HG03460 (cell line): Measurements from ENCODE around the gene BARX1.
"Not testable (repeated sequence)": the region's sequence is repeated elsewhere in the genome, so short reads cannot be mapped to it uniquely, and the experiment has no call there.

ENCODE experiments used
- ATAC-seq: cut with Tn5 transposase; IDR thresholded peaks from one replicate; pipeline ENCODE4 v1.9.1; 2021; ENCODE audit not compliant: unreplicated experiment

Gene BARX1

GRCh38 chr9:93952784-93953495 is 2.2 kb downstream of the BARX1 start:
- no peak for ATAC-seq

- ATAC-seq = no peak
These were observed 2.9 kb downstream of the BARX1 start for GRCh38 chr9:93952119-93952783.

DNA sequence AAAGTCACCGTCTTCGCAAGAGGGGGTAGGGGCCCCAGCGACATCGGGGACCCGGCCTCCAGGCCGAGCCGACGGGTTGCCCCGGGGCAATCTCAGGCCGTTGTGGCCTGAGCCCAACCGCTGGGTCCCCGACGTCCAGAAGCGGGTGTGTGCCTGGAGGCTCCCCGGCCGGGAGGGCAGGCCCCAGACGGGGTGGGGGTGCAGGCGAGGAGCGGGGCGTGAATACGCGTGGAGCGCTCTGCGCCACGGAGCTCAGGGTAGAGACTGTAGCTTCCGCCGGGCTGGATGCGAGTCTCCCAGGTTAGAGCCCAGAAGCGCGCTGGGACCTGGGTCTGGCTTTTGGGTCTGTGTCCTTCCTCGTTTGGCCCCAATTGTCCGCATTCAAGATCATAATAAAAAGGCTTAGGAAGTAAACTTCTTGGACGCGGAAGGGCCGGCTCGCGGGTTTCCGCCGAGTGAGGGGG is 3.5 kb downstream of the BARX1 start:
- ATAC-seq = no peak

DNA sequence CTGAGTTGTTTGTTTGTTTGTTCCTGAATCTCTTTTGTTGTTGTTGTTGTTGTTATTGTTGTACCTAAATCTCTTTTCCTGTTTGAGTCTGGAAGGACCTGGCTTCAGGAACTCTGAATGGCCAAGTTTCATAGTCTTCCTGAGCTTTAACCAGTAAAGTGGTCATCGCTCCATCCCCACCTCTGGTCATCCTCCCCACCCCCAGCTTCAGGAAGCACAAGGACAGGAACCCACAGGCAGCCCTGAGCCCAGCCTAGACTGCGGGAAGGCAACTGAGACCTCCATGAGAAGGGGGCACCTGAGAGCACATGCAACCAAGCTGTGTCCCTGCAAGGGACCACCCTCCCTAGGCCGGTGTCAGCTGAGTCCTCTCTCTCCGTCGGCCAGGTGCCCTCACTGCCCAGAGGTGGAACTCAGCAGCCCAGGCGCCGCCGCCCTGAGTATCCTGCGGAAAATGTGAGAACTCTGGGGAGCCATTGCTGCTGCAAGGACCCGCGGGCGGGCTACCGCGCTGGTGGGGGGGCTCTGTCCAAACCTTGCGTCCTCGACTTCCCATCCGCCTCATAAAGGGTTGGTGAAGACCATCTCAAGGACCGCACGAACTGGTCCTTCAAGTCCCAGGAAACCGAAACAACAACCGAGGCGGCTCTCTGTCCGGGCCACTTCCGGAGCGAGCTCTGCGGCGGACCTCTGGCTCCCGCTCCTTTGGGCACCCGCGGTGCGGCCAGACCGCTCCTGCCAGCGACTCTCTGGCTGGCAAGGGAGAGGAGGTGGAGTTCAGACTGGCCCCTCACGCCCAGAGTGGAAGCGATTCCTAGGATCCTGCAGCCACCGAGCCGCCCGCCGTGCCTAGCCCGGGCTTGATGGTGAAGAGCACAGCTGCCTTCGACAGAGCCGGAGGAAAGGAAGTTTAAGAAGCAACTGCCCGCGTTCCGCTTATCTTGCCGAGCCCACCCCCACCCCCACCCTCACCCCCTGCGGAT is 4.2 kb downstream of the BARX1 start:
- no peak for ATAC-seq

GRCh38 chr9:93949694-93950449 is 5.3 kb downstream of the BARX1 start:
- ATAC-seq = no peak

DNA sequence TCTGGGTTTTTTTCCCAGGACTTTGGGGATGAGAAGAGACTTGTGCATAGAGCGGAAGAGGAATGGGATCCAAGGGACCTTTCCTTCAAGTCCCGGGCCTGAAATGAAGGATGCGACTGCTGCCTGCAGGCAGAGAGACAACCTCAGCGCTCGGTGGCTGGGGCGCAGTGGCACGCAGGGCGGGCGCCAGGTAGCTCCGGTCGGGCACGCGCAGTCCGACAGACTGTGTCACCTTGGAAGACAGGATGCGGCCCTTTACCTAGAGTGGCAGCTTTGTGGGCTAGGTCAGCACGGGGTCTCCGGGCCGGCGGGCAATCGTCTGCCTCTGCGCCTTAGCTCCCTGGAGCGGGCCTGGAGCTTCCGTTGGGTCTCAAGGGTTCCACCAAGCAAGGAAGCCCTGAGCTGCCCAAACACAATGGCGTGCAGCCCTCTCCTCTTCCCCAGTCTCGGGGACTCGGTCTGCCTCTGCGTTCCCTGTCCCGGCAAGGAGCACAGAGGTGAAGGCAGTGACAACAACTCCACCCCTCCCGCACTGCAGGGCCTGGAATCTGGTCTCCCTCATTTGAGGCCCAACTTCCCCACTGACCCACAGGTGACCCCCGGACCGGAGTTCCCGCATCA is 6.0 kb downstream of the BARX1 start:
- no peak for ATAC-seq

- ATAC-seq = no peak
These were observed 6.6 kb downstream of the BARX1 start for GRCh38 chr9:93948441-93949072.

DNA sequence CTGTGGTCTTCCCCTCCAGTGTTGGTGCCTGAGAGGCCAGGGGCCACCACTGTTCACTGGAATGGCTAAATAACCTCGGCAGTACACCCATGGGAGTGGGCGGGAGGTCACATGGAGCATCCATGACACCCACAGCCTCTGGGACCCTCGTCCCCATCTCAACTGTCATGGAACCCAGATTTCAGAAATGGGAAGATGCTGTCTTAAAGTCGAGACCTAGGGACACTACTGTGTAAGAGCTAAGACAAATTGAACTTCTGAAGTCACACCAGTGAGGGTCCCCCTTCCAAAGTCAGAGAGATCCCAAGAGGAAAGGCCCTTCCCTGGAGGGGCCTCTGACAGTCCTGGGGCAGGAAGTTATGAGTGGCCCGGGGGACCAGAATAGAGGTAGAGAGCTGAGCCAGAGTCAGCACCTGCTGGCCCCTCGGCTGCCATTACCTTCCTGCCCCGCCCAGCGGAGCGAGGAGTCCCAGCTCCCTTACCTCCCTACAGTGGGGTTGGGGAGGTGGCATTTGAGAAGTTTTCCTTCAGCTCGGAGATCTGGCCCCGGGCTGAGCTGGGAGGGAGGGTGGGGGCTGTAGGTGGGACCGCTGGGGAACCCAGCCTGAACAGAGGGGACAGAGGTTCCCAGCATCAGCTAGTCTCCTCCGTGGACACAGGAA is 7.6 kb downstream of the BARX1 start:
- no peak for ATAC-seq

GRCh38 chr9:93946338-93946712 is 8.8 kb downstream of the BARX1 start:
- no peak for ATAC-seq

DNA sequence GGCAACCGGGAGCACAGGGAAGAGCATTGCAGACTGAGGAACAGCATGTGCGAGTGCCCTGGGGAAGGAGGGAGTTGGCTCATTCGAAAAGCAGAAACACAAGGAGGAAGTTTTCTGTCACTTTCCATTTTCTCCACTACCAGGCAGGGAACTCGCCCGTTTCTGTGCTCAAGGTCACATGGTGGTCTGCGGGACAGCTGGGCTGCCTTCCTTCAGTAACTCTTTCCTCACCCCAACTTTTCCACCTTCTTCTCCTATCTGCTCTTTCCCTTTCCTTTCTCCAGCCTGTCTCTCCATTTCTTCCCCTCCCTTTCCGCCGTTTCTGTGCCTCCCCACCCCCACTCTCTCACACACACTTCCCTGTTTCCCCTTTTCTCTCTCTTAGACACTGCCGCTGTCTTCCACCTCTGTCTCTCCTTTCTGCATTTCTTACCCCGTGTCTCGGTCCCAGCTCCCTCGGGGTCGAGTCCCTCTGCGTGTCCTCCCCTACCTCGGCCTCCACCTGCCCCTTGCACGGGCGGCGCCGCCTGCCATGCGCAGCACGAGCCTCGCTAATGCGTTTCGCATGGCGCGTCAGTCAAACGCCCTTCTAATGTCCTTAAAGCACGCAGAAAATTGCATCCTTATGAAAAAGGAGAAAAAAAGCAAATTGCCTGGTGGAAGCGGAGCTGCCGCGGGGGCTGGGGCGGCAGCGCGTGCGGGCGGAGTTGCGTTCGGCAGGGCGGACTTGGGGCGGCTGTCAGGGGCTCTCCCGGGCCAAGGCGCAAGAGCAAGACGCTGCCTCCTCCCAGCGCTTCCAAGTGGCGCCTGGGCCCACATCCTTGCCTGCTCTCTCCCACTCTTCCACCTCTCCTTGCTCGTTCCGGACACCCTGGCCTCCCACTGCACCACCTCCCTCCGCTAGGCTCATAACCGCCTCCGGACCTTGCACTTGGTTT is 9.5 kb downstream of the BARX1 start:
- ATAC-seq = no peak

GRCh38 chr9:93944011-93944410 is 11.1 kb downstream of the BARX1 start:
- ATAC-seq = no peak

GRCh38 chr9:93942161-93942560 is 13.0 kb downstream of the BARX1 start:
- ATAC-seq = no peak

DNA sequence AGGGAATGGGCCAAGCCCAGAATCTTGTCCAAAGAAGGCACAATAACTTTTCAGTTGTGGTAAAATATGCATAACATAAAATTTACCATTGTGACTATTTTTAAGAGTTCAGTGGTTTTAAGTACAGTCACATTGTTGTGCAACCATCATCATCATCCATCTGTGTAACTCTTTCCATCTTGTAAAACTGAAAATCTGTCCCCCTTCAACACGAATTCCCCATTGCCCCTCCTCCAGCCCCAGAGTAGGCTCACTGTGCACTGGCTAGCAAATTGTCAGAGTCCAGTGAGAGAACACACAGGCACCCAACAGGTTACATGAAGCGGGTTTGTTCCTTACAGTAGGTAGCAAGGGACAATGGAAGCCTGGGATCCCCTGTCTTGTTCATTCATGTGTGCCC is 13.7 kb downstream of the BARX1 start:
- ATAC-seq = no peak

- no peak for ATAC-seq
These were observed 14.2 kb downstream of the BARX1 start for GRCh38 chr9:93940951-93941350.

DNA sequence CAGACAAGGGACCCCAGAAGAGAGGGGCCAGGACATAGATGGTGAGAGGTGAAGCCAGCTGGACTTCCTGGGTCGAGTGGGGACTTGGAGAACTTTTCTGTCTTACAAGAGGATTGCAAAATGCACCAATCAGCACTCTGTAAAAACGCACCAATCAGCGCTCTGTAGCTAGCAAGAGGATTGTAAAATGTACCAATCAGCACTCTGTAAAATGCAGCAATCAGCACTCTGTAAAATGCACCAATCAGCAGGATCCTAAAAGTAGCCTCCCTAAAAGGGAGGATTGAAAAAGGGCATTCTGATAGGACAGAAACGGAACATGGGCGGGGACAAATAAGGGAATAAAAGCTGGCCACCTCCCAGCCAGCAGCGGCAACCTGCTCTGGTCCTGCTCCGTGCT is 15.6 kb downstream of the BARX1 start:
- not testable (repeated sequence) for ATAC-seq

DNA sequence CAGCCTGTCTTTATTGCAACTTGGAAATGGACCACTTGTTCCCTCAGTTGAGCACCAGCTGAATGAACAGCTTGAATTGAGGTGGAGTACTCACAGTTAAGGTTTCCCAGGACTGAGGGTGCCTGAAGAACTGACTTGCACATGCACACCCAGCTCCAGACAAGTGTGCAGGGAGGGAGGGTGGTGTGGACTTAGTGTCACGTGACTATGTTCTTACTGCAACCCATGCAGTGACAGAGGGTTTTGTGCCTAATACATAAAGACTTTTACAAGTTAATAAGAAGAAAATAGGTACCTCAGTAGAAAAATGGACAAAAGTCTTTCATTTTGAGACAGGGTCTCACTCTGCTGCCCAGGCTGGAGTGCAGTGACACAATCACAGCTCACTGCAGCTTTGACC is 18.0 kb downstream of the BARX1 start:
- no peak for ATAC-seq

DNA sequence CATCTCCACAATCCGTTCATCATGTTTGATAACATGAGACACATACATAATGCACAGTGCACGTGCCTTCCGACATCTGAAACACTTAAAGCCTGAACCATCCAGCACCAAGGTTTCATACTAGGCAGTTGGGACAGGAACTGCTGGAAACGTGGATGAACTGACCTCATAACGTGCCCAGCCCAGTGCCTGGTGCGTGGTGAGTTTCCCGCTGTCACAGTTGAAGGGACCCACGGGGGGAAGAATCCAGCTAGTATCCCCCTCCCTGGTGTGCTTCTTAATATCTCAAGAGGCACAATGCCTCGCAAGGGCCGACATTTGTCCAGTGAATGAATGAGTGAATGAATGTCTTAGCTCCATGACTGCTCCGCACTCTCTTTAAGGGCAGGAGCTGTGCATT is 23.2 kb downstream of the BARX1 start:
- no peak for ATAC-seq

GRCh38 chr9:93930070-93930469 is 25.1 kb downstream of the BARX1 start:
- no peak for ATAC-seq
